T-cell (primary cell): ENCODE results near the gene FANCE. TPM values are rescaled to one million over a fixed set of nuclear protein-coding genes. Genes with fewer than 3 reads are reported as not detected.
"Not testable (repeated sequence)": the region's sequence is repeated elsewhere in the genome, so short reads cannot be mapped to it uniquely, and the experiment has no call there.

ENCODE experiments used
- ATAC-seq, 4 experiments: fragments of 200-7000 bp in 3 of 4; fragments of 150-1000 bp in 1 of 4; cut with Tn5 transposase; replicated peaks in 1 of 4; 1 replicate in 3 of 4; 2 replicates in 1 of 4; pipeline ENCODE4 v1.10.0; 2021; ENCODE audit warnings: moderate library complexity in 3 of 4, mild to moderate bottlenecking in 2 of 4, moderate number of reproducible peaks in 1 of 4
- CTCF ChIA-PET, 2 donors: fragments of 300-600 bp; sonication (Branson Sonifier 250); formaldehyde crosslinking; loops; one replicate each; lab custom pipeline; 2022; ENCODE audit warnings: antibody characterized with exemption in 2 of 2; lab: Charles Lee
- POLR2A ChIA-PET, 2 donors: fragments of 300-600 bp; sonication (Branson Sonifier 250); formaldehyde crosslinking; loops; one replicate each; lab custom pipeline; 2022; ENCODE audit warnings: antibody characterized with exemption in 2 of 2; lab: Charles Lee
- DNase-seq, 35 experiments: peaks; one replicate each; pipeline versions ENCODE4 v3.0.0 to v3.0.0-alpha.2; 2013 to 2023
- H3K27ac ChIP-seq: one replicate; pipeline ENCODE4 v1.5.1; 2013; ENCODE audit warnings: low read length
- H3K27me3 ChIP-seq, 2 experiments: replicated peaks in 1 of 2; 1 replicate in 1 of 2; 2 replicates in 1 of 2; pipeline versions ENCODE4 v1.6.1 to v1.7.0; 2013; ENCODE audit warnings: low read length in 1 of 2, mixed read lengths in 1 of 2; ENCODE audit not compliant: control insufficient read depth in 2 of 2, insufficient read depth in 2 of 2; ENCODE audit errors: extremely low read depth in 1 of 2
- H3K36me3 ChIP-seq, 2 donors: 1 replicate in 1 of 2; 2 replicates in 1 of 2; pipeline versions ENCODE4 v1.6.1 to v1.7.0; 2013; ENCODE audit warnings: low read length in 1 of 2; ENCODE audit not compliant: control insufficient read depth in 2 of 2, insufficient read depth in 1 of 2; ENCODE audit errors: extremely low read depth in 1 of 2
- H3K4me1 ChIP-seq, 2 experiments: 1 replicate in 1 of 2; 2 replicates in 1 of 2; pipeline versions ENCODE4 v1.6.1 to v1.7.0; 2013; ENCODE audit warnings: low read length in 2 of 2, mixed read lengths in 1 of 2; ENCODE audit not compliant: insufficient read depth in 2 of 2, control insufficient read depth in 1 of 2; ENCODE audit errors: extremely low read depth in 1 of 2
- H3K4me3 ChIP-seq, 2 donors: 1 replicate in 1 of 2; 2 replicates in 1 of 2; pipeline versions ENCODE4 v1.5.1 to v1.7.0; 2013; ENCODE audit warnings: mild to moderate bottlenecking in 2 of 2, low read length in 1 of 2, moderate library complexity in 1 of 2; ENCODE audit not compliant: control insufficient read depth in 1 of 2; ENCODE audit errors: extremely low read depth in 1 of 2
- H3K9me3 ChIP-seq: 2 replicates; pipeline ENCODE4 v1.7.0; 2013
- H3K27ac Mint-ChIP-seq, 2 donors: one replicate each; pipeline ENCODE4 v1.8.0; 2020 to 2021; ENCODE audit warnings: mild to moderate bottlenecking in 2 of 2, mixed read lengths in 2 of 2
- H3K27me3 Mint-ChIP-seq, 2 donors: one replicate each; pipeline ENCODE4 v1.8.0; 2021 to 2022; ENCODE audit warnings: mixed read lengths in 2 of 2
- H3K36me3 Mint-ChIP-seq: one replicate; pipeline ENCODE4 v1.8.0; 2021; ENCODE audit warnings: mixed read lengths
- H3K4me1 Mint-ChIP-seq, 3 donors: one replicate each; pipeline ENCODE4 v1.8.0; 2020 to 2022; ENCODE audit warnings: mixed read lengths in 3 of 3, mild to moderate bottlenecking in 1 of 3
- H3K4me3 Mint-ChIP-seq, 3 donors: one replicate each; pipeline ENCODE4 v1.8.0; 2020 to 2022; ENCODE audit warnings: mild to moderate bottlenecking in 3 of 3, mixed read lengths in 3 of 3, moderate library complexity in 3 of 3
- H3K9me3 Mint-ChIP-seq, 3 donors: one replicate each; pipeline ENCODE4 v1.8.0; 2020 to 2022; ENCODE audit warnings: mixed read lengths in 3 of 3
- WGBS: methylation state at CpG from one replicate; pipeline ENCODE4 v1.1.5; 2013; ENCODE audit warnings: missing lambda C conversion rate; ENCODE audit not compliant: insufficient coverage; 5-methylcytosine and 5-hydroxymethylcytosine counted together
- total RNA-seq, 35 experiments: library from RNA in 6 of 35; stranded (reverse) in 6 of 35; fragments of 120-200 nt in 1 of 35; gene quantifications; one replicate each; pipeline versions ENCODE4 v1.2.1 to v1.2.4 and lab custom pipeline; 2013 to 2026

The FANCE gene
- total RNA-seq, 5 donors from 2014 or later (not counting 1 experiment from before 2014, with no cell fraction given) = 5.6 to 12.8 (median 11.7) TPM

DNA sequence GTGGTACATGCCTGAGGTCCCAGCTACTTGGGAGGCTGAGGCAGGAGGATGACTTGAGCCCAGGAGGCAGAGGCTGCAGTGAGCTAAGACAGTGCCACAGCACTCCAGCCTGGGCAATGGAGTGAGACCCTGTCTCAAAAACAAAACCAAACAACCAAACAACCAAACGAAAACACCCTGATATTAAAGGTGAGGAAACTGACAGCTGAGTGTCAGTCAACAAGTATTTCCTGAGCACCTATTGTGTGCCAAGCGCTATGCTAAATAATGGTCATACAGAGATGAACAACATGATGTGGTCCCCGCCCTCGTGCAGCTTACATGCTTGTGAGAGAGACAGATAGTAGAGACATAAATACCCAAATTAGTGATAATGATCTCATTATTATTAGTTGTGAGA lies 62.4 kb downstream of the FANCE start:
- H3K4me1 Mint-ChIP-seq = peaks cover 0 to 5% (median 2%) of the 10 kb centered on the region in 3 donors
- WGBS = no CpG with 5 or more reads among the region's 4 CpGs
- H3K4me3 Mint-ChIP-seq = no peak overlapping the region
- DNase-seq = no peak
- Histone ChIP-seq H3K9me3 (no peaks in the 10 kb centered on the region), H3K27me3 (peaks cover 2 to 34% of the 10 kb centered on the region in 2 experiments), H3K36me3 (no peaks in the 10 kb centered on the region), H3K4me3 (no peak overlapping the region), H3K27ac (no peak overlapping the region), H3K4me1 (peaks cover 2 to 16% of the 10 kb centered on the region in 2 experiments)
- POLR2A ChIA-PET = interaction anchor here (0.6 kb wide), 3 partner anchors 103 to 257 kb away, joined by 3 read pairs; no protein-coding TSS in a partner anchor
- H3K9me3 Mint-ChIP-seq = no peaks in the 10 kb centered on the region
- CTCF ChIA-PET = interaction anchor here in 1 of 2 donors (0.6 kb wide), 1 partner anchor 13 kb away, joined by 3 read pairs; no protein-coding TSS in a partner anchor
- ATAC-seq = no peak
- no peaks in the 10 kb centered on the region for H3K36me3 Mint-ChIP-seq
- H3K27ac Mint-ChIP-seq = no peak overlapping the region
- peaks cover 6 to 27% of the 10 kb centered on the region in 2 donors for H3K27me3 Mint-ChIP-seq

DNA sequence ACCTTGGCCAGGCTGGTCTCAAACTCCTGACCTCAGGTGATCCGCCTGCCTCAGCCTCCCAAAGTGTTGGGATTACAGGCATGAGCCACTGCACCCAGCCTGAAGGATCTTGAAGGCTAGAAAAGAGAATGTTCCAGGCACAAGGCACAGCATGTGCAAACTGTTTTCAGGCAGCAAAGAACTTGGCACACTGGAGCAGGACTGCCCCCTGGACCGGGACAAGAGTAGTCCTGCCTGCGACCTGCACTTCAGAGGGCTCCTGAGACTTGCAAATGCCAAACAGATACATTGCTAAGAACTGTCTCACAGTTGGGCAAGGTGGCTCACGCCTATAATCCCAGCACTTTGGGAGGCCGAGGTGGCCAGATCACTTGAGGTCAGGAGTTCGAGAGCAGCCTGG lies 63.8 kb downstream of the FANCE start:
- H3K27me3 Mint-ChIP-seq = peaks cover 4 to 17% of the 10 kb centered on the region in 2 donors
- H3K4me1 Mint-ChIP-seq, DNase-seq, H3K9me3 ChIP-seq, ATAC-seq, H3K4me3 Mint-ChIP-seq, H3K36me3 Mint-ChIP-seq, H3K4me3 ChIP-seq, H3K9me3 Mint-ChIP-seq, H3K27ac ChIP-seq, H3K36me3 ChIP-seq, H3K27ac Mint-ChIP-seq, POLR2A ChIA-PET: not testable (repeated sequence)
- H3K27me3 ChIP-seq = peaks cover 2 to 24% of the 10 kb centered on the region in 2 experiments
- peaks cover 2 to 16% of the 10 kb centered on the region in 2 experiments for H3K4me1 ChIP-seq
- CTCF ChIA-PET = interaction anchor here in 1 of 2 donors (0.8 kb wide), 1 partner anchor 36 kb away, joined by 3 read pairs; no protein-coding TSS in a partner anchor
- 79% methylated on average over 6 of the region's 6 CpGs for WGBS

Other genes starting within 250 kb of the FANCE start
- gene SCUBE3, start 238.4 kb upstream of the FANCE start, total RNA-seq = under 1 TPM in 4 of 5 donors, not detected in 1; 0.03 to 0.14 (median 0.08) TPM
- 10 to 100 TPM; 72.7 to 91.3 (median 84.8) TPM for gene ZNF76, start 192.6 kb upstream of the FANCE start, total RNA-seq
- gene DEF6, start 154.5 kb upstream of the FANCE start, total RNA-seq = 100 to 1,000 TPM; 221 to 311 (median 298) TPM
- gene PPARD, start 109.8 kb upstream of the FANCE start, total RNA-seq = 10 to 100 TPM; 36.8 to 41.3 (median 37.9) TPM
- 1,000 to 10,000 TPM; 1,890 to 2,203 (median 2,081) TPM for gene RPL10A, start 16.1 kb downstream of the FANCE start, total RNA-seq
- under 1 TPM in 3 of 5 donors, not detected in 2; 0.26 to 0.53 (median 0.41) TPM for gene TEAD3, start 44.7 kb downstream of the FANCE start, total RNA-seq
- gene TULP1, start 60.6 kb downstream of the FANCE start, total RNA-seq = not detected
- 100 to 1,000 TPM in 1 of 5 donors, 10 to 100 TPM in 4; 61.4 to 130 (median 63.9) TPM for gene FKBP5, start 236.6 kb downstream of the FANCE start, total RNA-seq